BE2C (cell line): Measurements from ENCODE around the gene P2RX2.

Experiments
- DNase-seq: peaks from one replicate; pipeline ENCODE4 v3.0.0-alpha.2; 2020
- H3K27me3 ChIP-seq: fragments of 250-450 bp; sonication (Bioruptor Pico); 2 replicates; pipeline ENCODE4 v1.5.1; 2020; ENCODE audit warnings: mild to moderate bottlenecking
- H3K36me3 ChIP-seq: fragments of 250-450 bp; sonication (Bioruptor Pico); 2 replicates; pipeline ENCODE4 v1.5.1; 2020; ENCODE audit warnings: mild to moderate bottlenecking
- H3K4me1 ChIP-seq: fragments of 250-450 bp; sonication (Bioruptor Pico); 2 replicates; pipeline ENCODE4 v1.5.1; 2020
- H3K4me3 ChIP-seq: 2 replicates; pipeline ENCODE4 v1.5.1; 2011; ENCODE audit warnings: low read depth, low read length
- H3K9me3 ChIP-seq: fragments of 250-450 bp; sonication (Bioruptor Pico); 2 replicates; pipeline ENCODE4 v1.5.1; 2020
- TF ChIP-seq, protein P1 (sequence below): IDR thresholded peaks from 2 replicates; pipeline ENCODE4 v1.5.1; 2012; ENCODE audit warnings: mild to moderate bottlenecking, low read depth, low read length

Gene P2RX2

DNA sequence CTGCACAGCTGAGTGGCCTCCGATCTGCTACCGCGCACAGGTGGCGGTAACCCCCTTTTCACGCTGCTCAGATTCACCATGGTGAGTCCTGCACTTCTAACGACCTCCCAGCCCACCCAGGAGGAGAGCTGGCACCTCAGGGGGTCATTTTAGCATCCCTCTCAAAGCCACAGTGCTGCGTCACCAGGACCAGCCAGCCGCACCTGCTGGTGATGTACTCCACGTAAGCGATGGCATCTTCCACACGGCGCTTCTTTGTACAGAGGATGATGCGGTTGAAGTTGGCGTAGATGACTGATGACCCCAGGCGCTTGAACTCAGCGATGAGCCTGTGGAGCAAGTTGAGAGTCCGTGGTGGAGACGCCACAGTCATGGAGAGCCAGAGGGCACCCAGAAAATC lies 19.2 kb downstream of the P2RX2 start:
- Histone ChIP-seq H3K4me3 (no peak overlapping the region), H3K9me3 (no peaks in the 10 kb centered on the region), H3K36me3 (peaks cover 75% of the 10 kb centered on the region), H3K4me1 (no peaks in the 10 kb centered on the region), H3K27me3 (no peaks in the 10 kb centered on the region)
- TF ChIP-seq, protein P1, sequence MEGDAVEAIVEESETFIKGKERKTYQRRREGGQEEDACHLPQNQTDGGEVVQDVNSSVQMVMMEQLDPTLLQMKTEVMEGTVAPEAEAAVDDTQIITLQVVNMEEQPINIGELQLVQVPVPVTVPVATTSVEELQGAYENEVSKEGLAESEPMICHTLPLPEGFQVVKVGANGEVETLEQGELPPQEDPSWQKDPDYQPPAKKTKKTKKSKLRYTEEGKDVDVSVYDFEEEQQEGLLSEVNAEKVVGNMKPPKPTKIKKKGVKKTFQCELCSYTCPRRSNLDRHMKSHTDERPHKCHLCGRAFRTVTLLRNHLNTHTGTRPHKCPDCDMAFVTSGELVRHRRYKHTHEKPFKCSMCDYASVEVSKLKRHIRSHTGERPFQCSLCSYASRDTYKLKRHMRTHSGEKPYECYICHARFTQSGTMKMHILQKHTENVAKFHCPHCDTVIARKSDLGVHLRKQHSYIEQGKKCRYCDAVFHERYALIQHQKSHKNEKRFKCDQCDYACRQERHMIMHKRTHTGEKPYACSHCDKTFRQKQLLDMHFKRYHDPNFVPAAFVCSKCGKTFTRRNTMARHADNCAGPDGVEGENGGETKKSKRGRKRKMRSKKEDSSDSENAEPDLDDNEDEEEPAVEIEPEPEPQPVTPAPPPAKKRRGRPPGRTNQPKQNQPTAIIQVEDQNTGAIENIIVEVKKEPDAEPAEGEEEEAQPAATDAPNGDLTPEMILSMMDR, result no peak
- DNase-seq, result no peak

DNA sequence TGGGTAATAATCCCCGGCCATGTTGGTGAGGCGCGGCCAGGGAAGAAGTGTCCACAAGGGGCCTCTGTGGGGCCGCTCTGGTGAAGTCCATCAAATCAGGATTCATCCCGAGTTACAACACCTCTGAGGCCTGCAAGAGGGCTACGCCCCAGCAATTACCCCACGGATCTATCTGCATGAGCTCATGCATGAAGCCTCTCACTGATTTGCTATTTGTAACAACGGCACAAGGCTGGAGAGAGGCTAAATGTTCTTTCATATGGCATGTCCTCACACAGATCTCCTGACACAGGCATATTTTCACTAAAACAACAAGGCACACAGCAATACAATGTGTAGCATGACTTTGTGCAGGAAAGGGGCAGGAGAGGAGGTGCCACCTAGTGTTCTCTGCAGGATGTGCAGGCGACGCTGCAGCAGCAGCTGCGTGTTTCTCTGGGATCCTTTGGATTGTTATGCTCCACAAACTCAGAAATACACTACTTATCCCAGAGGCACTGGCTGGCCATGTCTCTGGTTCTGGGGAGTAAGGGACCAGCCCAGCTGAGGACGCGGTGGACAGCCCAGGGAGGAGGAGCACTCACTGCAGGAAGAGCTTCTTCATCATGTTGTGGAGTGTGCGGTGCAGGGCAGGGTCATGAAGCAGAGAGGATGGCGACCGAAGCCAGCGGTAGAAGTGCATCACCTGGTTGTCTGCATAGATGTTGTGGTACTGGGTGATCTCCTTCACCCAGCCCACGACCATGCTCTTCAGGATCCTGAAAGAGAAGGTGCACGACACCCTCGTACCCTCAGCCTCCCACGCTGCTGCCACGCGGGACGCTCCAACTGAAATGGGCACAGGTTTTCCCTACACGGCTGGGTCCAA lies 20.2 kb downstream of the P2RX2 start:
- peak; percentile 42 for DNase-seq
- Histone ChIP-seq H3K4me1 (no peaks in the 10 kb centered on the region), H3K4me3 (no peak overlapping the region), H3K9me3 (no peaks in the 10 kb centered on the region), H3K27me3 (no peaks in the 10 kb centered on the region), H3K36me3 (peaks cover 79% of the 10 kb centered on the region)
- TF ChIP-seq, protein P1, result peak; percentile 92

DNA sequence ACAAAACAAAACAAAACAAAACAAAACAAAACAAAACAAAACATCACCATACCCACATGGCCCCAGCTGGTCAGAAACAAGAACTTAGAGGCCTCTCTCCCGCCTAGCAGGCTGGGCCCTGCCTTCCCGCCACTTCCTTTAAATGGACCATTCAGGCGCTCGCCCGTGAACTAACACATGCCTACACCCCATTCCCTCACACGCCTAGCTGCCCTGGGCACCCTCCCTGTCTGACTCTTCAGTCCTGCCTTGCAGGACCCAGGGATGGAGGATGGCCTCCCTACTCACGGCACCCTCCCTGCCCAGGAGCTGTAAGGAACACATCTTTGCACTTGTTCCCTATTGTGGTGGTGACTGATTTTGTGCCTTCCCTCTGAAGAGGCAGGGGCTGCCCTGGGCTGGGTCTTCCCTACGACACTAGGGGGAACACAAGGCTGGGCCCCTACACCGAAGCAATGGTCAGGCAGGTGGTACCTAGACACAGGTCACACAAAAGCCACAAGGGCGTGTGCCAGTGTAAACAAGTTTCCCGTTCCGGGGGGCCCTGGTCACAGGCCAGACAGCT lies 21.5 kb downstream of the P2RX2 start:
- Histone ChIP-seq H3K4me3 (no peak overlapping the region), H3K4me1 (no peaks in the 10 kb centered on the region), H3K27me3 (no peaks in the 10 kb centered on the region), H3K9me3 (no peaks in the 10 kb centered on the region), H3K36me3 (peaks cover 69% of the 10 kb centered on the region)
- TF ChIP-seq, protein P1, result no peak
- DNase-seq, result no peak

DNA sequence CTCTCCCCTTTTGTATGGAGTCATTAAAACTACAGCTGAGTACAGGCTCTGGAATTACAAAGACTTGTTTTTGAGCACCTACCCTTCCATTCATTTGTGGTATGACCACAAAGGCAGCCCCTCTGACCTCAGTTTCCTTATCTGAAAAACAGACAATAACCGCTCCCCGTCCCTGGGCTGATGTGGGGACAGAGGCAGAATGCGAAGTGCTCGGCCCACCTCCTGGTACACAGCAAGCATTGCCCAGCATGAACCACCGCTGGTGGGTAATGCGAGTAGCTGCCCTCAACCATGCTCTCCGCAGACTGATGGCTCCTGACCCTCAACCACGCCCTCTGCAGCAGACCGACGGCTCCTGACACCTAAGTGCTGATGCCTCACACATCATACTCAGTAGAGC lies 22.4 kb downstream of the P2RX2 start:
- no peak for DNase-seq
- peaks cover 67% of the 10 kb centered on the region for H3K36me3 ChIP-seq
- no peaks in the 10 kb centered on the region for H3K27me3 ChIP-seq
- H3K4me3 ChIP-seq, result no peak overlapping the region
- no peaks in the 10 kb centered on the region for H3K4me1 ChIP-seq
- no peaks in the 10 kb centered on the region for H3K9me3 ChIP-seq
- TF ChIP-seq, protein P1, result no peak

DNA sequence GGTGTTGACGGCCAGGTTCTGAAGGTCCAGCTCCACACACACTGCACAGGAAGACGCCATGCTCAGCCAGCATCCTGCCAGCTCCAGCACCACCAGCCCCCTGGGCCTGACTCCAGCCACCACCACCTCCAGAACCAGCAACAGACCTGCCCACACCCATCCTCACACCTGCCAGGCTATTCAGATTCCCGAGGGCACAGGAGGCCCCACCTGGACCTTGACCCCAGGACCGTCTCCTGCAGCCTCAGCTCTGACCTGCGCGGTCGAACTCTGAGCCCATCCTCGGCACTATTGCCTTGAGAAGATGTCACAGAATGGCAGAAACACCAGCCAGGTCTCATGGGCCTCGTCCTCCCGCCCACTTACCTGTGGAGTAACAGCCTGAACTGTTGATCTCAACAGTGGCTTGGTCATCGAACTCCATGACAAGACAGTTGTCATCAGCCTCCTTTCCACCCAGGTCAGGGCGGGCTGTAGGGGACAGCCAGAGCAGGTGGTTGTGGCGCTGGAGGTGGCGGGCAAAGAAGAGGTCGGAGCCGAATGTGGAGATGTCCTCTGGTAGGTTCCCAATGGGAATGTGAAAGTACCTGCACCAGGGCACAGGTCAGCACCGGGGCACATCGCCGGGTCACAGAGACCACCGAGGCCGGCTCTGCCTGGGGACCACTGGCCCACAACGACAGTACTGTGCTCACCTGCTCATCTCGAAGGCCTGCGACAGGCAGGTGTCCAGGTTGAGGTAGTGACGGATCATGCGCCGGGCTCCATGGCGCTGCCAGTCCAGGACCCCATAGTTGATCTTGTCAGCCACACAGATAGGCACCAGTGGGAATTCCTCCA lies 23.5 kb downstream of the P2RX2 start:
- no peaks in the 10 kb centered on the region for H3K27me3 ChIP-seq
- no peaks in the 10 kb centered on the region for H3K9me3 ChIP-seq
- peaks cover 67% of the 10 kb centered on the region for H3K36me3 ChIP-seq
- TF ChIP-seq, protein P1, result no peak
- no peaks in the 10 kb centered on the region for H3K4me1 ChIP-seq
- H3K4me3 ChIP-seq, result no peak overlapping the region
- no peak for DNase-seq
